A673 (cell line): ENCODE results near the gene RBM17.

Experiments used
- CTCF ChIP-seq: fragments of 300-800, 200-600 bp; sonication (generic); conservative IDR thresholded peaks from 2 replicates; pipeline ENCODE4 v1.5.1; 2017; ENCODE audit warnings: low read depth, mild to moderate bottlenecking, antibody characterized with exemption, low read length, moderate library complexity, mixed read lengths
- EZH2 ChIP-seq: fragments of 200-600 bp; sonication (generic); IDR thresholded peaks from 2 replicates; pipeline ENCODE4 v1.6.1; 2017; ENCODE audit warnings: borderline replicate concordance, low read depth, mild to moderate bottlenecking, mixed read lengths, antibody characterized with exemption, low read length; ENCODE audit not compliant: poor library complexity, severe bottlenecking

GRCh38 chr10:6091630-6092029 is 2.8 kb downstream of the RBM17 start:
- TF ChIP-seq EZH2 (no peak), CTCF (no peak)
